Epithelial cell of prostate (primary cell): ENCODE results near the gene JAK3.
"Not testable (repeated sequence)": the region's sequence is repeated elsewhere in the genome, so short reads cannot be mapped to it uniquely, and the experiment has no call there.

Experiments used
- DNase-seq: peaks from one replicate; pipeline ENCODE4 v3.0.0-alpha.2; 2011; ENCODE audit warnings: low read depth, low spot score
- H3K27ac ChIP-seq: fragments of 450-650 bp; 2 replicates; pipeline ENCODE4 v1.5.1; 2017; ENCODE audit warnings: mild to moderate bottlenecking

The JAK3 gene

DNA sequence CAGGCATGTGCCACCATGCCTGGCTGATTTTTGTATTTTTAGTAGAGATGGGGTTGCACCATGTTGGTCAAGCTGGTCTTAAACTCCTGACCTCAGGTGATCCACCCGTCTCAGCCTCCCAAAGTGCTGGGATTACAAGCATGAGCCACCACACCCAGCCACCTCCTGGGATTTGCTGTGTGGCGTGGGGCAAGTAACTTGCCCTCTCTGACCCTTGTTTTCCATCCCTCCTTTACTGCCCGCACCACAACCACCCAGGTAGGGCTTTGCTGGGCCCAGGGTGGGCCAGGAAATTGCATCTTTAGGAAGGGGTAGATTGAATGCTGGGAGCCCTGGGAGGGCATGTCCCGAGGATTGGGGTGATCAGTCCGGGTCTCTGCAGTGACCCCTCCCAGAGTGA is 64.1 kb downstream of the JAK3 start:
- not testable (repeated sequence) for DNase-seq, H3K27ac ChIP-seq

DNA sequence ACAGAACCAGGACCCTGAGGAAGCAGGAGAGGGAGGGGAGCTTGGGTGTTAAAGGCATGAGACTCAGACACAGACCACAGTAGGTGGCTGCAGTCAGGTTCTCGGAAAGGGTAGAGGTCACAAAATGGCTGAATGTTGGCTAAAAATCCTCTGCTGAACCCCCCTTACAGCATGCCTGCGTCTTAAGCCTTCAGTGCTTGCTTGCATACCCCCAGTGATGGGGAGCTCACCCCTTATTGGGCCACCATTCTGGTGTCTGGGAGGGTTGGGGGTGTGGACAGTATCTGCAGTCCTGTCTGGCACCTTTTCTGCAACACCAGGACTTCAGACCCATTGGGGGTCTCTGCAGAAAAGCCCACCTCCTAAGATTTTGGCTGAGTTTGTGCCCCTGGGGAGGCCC is 67.0 kb downstream of the JAK3 start:
- DNase-seq, result no peak
- H3K27ac ChIP-seq, result no peak overlapping the region

DNA sequence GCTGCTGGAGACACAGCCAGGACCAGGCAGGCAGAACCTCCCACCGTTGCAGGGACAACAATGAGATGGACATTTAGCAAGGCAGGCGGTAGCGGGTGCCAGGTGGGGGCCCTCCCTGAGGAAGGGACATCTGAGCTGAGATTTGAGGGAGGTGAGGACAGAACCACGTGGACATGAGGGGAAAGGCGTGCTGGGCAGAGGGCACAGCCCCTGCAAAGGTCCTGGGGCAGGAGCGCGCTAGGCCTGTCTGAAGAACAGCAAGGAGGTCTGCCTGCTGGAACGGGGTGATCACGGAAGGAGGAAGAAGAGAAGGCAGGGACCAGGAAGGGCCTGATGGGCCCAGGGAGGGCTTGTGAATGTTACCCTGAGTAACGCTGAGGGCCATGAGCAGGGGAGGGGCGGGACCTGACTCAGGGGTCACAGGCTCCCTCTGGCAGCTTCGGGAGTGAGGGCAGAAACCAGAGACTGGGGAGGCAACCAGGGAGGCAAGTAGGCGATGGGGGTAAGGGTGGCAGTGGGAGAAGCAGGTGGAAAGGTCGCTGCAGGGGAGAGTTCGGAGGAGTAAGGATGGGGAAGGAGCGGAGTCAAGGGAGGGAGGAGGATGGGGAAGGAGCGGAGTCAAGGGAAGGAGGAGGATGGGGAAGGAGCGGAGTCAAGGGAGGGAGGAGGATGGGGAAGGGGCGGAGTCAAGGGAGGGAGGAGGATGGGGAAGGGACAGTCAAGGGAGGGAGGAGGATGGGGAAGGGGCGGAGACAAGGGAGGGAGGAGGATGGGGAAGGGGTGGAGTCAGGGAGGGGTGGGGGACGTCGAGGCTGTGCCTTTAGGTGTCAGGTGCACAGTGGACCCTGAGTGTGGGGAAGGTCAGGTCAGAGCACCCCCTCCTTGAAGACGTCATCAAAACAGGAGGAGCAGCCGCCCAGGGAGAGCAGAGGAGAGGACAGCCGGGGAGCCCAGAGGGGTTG is 68.5 kb downstream of the JAK3 start:
- DNase-seq, result no peak
- H3K27ac ChIP-seq, result no peak overlapping the region

DNA sequence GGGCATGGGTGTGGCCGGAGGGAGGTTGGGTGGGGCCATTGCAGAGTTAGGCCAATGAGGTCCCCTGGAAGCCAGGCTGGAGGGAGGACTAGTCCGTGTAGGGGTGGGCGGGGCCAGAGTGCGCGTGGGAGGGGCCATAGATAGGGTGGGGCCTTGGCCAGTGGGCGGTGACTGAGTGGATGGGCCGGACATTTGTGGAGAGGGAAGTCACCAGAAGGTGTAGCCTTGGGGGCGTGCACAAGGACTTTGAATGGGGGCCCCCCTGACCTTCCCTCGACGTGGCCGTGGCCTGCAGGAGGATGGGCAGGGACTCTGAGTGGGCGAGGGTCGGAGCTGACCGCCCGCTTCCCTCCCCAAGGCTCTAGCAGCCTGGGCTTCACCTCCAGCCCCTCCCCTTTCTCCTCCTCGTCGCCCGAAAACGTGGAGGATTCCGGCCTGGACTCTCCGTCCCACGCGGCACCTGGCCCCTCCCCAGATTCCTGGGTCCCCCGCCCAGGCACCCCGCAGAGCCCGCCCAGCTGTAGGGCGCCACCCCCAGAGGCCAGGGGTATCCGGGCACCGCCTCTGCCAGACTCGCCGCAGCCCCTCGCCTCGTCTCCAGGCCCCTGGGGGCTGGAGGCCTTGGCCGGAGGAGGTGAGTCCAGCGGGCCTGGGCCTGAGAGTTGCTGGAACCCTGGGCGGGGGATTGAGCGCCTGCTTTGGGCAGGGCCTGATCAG is 69.4 kb downstream of the JAK3 start:
- H3K27ac ChIP-seq, result no peak overlapping the region
- DNase-seq, result no peak

DNA sequence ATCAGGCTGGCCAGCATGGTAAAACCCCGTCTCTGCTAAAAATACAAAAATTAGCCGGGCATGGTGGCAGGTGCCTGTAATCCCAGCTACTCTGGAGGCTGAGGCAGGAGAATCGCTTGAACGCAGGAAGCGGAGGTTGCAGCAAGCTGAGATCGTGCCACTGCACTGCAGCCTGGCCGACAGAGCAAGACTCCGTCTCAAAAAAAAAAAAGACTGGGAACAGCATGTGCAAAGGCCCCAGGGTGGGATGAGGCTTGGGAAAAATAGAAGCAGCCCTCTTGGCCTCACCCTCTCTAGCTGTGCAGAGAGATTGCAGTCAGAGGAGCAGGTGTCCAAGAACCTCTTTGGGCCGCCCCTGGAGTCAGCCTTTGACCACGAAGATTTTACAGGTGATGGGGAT is 69.9 kb downstream of the JAK3 start:
- DNase-seq, H3K27ac ChIP-seq: not testable (repeated sequence)

DNA sequence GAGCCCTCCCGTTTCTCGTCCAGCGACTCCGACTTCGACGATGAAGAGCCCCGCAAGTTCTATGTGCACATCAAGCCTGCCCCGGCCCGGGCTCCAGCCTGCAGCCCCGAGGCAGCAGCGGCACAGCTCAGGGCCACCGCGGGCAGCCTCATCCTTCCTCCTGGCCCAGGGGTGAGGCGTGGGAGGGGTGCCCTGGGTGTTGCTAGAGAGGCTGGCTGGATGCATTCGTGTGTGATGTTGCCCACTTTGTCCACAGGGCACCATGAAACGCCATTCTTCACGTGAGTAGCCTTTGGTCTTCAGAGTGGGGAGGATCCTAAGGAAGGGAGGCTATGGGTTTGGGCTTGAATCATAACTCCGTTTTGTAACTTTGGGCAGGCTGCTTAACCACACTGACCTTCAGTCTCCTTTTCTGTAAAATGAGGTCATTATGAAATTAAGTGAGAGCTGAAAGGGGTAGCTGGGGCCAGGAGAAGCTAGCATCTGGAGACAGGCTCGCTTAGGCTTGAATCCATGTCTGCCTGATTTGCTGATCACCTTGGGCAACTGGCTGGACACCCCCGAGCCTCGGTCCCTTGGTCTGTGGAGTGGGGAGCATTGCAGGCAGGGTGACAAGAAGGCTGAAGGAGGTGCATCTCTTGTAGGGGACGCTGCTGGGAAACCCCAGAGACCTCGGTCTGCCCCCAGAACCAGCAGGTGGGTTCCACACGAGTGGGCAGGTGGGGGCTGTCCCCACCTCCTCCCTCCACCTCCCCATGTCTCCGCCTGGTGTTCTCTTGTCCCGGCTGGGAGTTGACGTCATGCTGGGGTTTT is 71.6 kb downstream of the JAK3 start:
- no peak for DNase-seq
- H3K27ac ChIP-seq, result no peak overlapping the region

DNA sequence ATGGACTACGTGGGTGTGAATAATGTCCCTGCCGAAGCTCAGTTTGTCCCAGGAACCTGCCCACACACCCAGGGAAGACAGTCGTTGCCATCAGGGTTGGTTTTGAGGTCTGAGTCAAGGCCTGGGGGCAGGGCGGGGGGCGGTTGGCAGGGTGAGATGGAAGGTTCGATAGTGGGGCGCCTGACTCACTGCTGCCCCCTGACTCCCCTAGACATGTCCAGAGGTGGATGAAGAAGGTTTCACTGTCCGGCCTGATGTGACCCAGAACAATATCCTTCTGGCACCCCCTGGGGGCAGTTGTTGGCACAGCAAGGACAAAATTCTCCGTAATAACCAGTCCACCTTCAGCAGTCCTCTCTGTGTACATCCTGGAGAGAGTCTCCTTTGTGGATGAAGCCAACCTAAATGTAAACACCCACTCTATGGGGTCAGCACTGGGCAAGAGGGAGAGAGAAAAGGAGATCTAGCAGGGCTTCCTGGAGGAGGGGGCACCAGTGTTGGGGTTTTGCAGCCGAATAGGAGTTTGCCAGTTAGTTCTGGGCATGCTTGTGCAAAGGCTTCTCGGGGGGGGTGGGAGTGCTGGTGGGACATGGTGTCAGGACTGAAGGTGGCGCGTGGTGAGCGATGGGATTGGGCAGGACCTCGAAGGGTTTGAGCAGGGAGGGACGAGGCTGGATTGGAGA is 72.4 kb downstream of the JAK3 start:
- H3K27ac ChIP-seq, result no peak overlapping the region
- DNase-seq, result no peak
